C4-2B (cell line): ENCODE data around the gene EIF1AX.

Experiments used
- H3K27ac ChIP-seq: fragments of 450-650 bp; 2 replicates; pipeline ENCODE4 v1.5.1; 2017
- CTCF ChIP-seq: fragments of 450-650 bp; conservative IDR thresholded peaks from 2 replicates; pipeline ENCODE4 v1.5.1; 2017; ENCODE audit warnings: mild to moderate bottlenecking
- ZFX ChIP-seq: fragments of 450-650 bp; IDR thresholded peaks from 2 replicates; pipeline ENCODE4 v1.6.1; 2017

EIF1AX gene

GRCh38 chrX:20124964-20125363, 16.7 kb downstream of the EIF1AX start:
- no peak overlapping the region for H3K27ac ChIP-seq
- TF ChIP-seq ZFX (no peak), CTCF (no peak)

GRCh38 chrX:20118065-20118824, 23.4 kb downstream of the EIF1AX start:
- TF ChIP-seq CTCF (no peak), ZFX (no peak)
- peak overlapping the region; percentile 13; the same call in 1 of the 2 replicates for H3K27ac ChIP-seq

DNA sequence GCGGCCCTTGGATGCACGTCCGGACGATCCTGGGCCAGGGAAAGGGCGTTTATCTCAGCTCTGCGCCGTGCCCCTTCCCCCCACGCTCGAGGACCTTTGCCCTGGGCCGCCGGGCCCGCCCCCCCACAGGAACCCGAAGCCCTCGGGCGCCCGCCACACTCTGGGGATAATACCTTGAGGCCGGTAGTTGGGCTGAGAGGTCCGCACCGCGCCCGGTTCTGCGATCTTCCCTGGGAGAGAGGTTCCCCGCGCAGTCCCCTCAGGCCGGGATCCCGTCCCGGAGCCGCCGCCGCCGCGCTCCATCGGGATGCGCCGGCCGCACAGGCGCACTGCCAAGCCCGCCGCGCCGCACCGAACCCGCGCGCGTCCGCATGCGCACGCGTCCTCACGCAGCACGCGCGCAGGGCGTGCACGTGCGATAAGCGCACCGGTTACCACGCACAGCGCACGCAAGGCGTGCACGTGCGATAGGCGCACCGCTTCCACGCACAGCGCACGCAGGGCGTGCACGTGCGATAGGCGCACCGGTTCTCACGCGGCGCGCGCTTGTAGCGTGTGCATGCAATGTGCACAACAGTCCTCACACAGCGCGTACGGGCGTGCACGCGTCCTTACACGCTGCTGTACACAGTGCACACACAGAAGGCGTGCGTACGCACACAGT, 24.9 kb downstream of the EIF1AX start, which contains the start of gene MAP7D2:
TSS of gene MAP7D2 (minus strand) at position 331 of the 664 bp plus-strand sequence. CDS start at position 303, 28 bp downstream.
- no peak for TF ChIP-seq ZFX
- TF ChIP-seq CTCF = no peak
- H3K27ac ChIP-seq = peak within 1 kb of the TSS; percentile 13; the same call in 1 of the 2 replicates

DNA sequence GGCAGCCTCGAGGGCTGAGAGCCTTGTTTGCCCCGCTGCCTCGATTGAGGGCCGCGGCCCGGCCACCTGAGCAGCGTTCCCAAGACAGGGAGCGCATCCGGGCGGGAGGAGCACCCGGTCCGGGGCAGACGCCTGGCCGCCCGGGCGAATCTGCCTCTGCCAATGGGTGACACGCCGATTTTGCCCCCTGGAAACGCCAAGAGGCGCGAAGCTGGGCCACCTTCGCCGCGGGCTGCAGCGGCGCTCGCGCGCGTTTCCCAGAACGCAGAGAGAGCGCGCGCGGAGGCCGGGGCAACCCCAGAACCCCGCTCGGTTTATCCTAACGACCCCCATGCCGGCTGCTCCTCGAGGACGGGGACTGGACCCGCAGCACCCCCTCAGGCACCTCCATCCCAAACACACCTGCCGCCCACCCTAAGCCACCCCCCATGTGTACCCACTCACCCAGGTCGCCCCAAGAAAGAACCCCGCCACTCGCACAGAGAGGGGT, 25.5 kb downstream of the EIF1AX start:
- H3K27ac ChIP-seq = no peak overlapping the region
- TF ChIP-seq ZFX = no peak
- no peak for TF ChIP-seq CTCF

DNA sequence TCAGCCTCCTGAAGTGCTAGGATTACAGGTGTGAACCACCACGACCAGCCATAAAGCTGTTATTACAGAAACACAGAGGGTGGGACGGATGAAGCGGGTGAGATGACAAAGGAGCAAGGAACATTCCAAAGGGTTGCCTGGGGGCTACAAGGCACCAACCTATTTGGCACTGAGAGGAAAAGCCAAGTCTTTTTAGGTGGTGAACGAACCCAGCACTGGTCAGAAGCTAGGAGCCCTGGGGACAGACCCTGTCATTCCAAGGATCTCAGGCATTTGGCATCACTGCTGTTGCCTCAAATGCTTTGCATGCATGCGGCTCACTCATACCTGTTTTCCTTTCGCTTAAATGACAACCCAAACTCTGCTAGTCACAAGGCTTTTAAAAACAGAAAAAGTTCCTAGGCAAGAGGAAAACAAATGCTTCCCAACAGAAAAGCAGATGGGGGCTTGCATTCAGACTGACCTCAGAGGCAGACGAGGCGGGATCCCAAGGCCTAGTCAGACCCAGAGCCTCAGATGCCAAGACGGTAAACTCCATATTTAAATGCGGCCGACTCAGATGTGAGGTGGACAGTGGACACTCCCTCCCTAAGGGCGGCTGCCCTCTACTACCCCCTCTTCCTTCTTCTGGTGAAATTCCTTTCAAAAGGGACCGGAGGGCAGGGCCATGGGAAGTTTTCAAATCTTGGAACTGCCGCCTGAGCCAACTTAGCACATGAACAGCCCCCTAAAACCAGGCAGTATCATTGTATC, 29.4 kb downstream of the EIF1AX start:
- no peak overlapping the region for H3K27ac ChIP-seq
- TF ChIP-seq CTCF (no peak), ZFX (no peak)

- no peak overlapping the region for H3K27ac ChIP-seq
- TF ChIP-seq CTCF (no peak), ZFX (no peak)
Observed at GRCh38 chrX:20111271-20111670, 30.4 kb downstream of the EIF1AX start.
